Activated CD4-positive, alpha-beta T cell treated with anti-CD3 and anti-CD28 coated beads, Interleukin-2, Interleukin-4, amounts not matched to agents 100 ng/mL and 50 ng/mL, durations not matched to agents 16 hours and 8 hours (primary cell): ENCODE measurements around the gene NDUFAF7.
"Not testable (repeated sequence)": the region's sequence is repeated elsewhere in the genome, so short reads cannot be mapped to it uniquely, and the experiment has no call there.

Source experiments
- DNase-seq: peaks from one replicate; pipeline ENCODE4 v3.0.0-alpha.2; 2020; ENCODE audit warnings: low spot score

The NDUFAF7 gene

DNA sequence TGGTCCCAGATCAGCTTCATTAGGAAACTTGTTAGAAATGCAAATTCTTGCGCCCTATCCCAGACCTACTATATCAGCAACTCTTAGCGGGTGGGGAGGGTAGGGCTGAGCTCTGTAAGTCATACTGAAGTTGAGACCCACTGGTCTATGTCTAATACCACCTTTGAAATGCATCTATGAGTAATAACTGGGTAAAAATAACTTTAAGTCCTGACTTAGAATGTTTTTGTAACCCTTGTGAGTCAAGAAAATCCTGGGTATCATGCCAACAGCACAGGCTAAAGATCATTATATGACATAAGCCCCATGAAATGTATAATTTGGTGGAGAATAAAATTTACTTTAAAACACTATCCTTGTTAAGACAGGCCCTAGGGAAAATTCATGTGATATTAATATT, 51.7 kb downstream of the NDUFAF7 start:
- DNase-seq, result no peak

- no peak for DNase-seq
Observed at GRCh38 chr2:37284381-37284780, 52.9 kb downstream of the NDUFAF7 start.

DNA sequence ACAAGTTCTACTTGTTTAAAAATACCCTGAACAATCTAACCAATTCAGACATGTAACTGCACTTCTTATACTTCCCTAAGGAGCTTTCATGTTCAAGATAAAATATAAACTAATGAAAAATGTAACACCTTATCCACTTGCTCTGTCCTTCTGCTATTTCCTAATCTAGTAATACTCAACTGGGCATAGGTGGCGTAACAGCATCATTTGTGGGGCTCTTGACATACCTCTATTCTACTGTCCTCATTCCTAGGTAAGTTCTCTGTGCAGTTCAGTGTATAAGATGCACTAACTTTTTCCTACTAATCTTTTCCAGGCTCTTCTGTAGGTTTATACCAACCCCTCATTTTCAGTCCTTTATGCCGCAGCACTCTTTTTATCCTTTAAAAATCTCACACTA, 56.5 kb downstream of the NDUFAF7 start:
- peak; percentile 11 for DNase-seq

GRCh38 chr2:37291680-37292079, 60.2 kb downstream of the NDUFAF7 start:
- no peak for DNase-seq

GRCh38 chr2:37294858-37295257, 63.4 kb downstream of the NDUFAF7 start:
- DNase-seq, result not testable (repeated sequence)

DNA sequence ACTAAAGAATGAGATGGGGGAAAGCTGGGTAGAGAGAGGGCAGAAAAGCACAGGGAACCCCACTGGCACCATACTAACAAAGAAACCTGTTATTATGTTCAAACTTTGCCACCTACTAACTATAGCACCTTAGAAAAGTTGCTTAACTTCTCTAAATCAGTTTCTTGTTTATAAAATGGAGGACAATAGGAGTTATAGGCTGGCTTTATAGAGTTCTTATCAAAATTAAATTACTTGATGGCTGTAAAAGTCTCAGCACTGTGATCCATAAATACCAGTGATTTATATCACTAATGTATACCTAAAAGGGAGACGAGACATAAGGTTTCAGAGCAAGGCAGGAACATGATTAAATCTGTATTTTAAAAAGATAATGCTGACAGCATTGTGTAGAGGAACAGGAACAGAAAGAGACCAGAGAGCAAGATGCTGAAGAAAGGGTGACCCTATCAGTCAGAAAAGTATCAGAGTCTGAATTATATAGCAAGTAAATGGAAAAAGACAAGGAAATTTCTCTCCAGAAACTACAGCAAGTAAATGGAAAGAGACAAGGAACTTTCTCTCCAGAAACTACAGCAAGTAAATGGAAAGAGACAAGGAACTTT, 64.1 kb downstream of the NDUFAF7 start:
- no peak for DNase-seq

- no peak for DNase-seq
Observed at GRCh38 chr2:37297632-37298031, 66.2 kb downstream of the NDUFAF7 start.
